GM04503 (cell line): ENCODE results near the gene TSPOAP1.
"Not testable (repeated sequence)": the region's sequence is repeated elsewhere in the genome, so short reads cannot be mapped to it uniquely, and the experiment has no call there.

Experiments used
- DNase-seq: peaks from one replicate; pipeline ENCODE4 v3.0.0-alpha.2; 2012; ENCODE audit warnings: low read depth

TSPOAP1 gene

GRCh38 chr17:58360296-58361063, 31.9 kb upstream of the TSPOAP1 start:
- no peak for DNase-seq

- DNase-seq, result no peak
Measured at GRCh38 chr17:58358408-58359172, 30.0 kb upstream of the TSPOAP1 start.

- DNase-seq, result no peak
Measured at GRCh38 chr17:58357312-58358297, 29.0 kb upstream of the TSPOAP1 start.

- no peak for DNase-seq
Measured at GRCh38 chr17:58356231-58356630, 27.6 kb upstream of the TSPOAP1 start.

GRCh38 chr17:58354541-58355216, 26.1 kb upstream of the TSPOAP1 start:
- no peak for DNase-seq

- no peak for DNase-seq
Measured at GRCh38 chr17:58353389-58353825, 24.8 kb upstream of the TSPOAP1 start.

- DNase-seq, result no peak
Measured at GRCh38 chr17:58352596-58353388, 24.2 kb upstream of the TSPOAP1 start.

- DNase-seq, result peak; percentile 44
Measured at GRCh38 chr17:58351831-58352595, 23.4 kb upstream of the TSPOAP1 start, which contains the start of gene SUPT4H1. SUPT4H1 (minus strand) TSS chr17:58352201; CDS start chr17:58352135, 66 bp downstream.

- no peak for DNase-seq
Measured at GRCh38 chr17:58351182-58351581, 22.6 kb upstream of the TSPOAP1 start.

GRCh38 chr17:58348038-58348437, 19.4 kb upstream of the TSPOAP1 start:
- DNase-seq, result no peak

GRCh38 chr17:58345500-58345899, 16.9 kb upstream of the TSPOAP1 start:
- no peak for DNase-seq

- no peak for DNase-seq
Measured at GRCh38 chr17:58344791-58345157, 16.2 kb upstream of the TSPOAP1 start.

- no peak for DNase-seq
Measured at GRCh38 chr17:58344047-58344790, 15.6 kb upstream of the TSPOAP1 start.

GRCh38 chr17:58343131-58343530, 14.5 kb upstream of the TSPOAP1 start:
- no peak for DNase-seq

- DNase-seq, result no peak
Measured at GRCh38 chr17:58341861-58342475, 13.4 kb upstream of the TSPOAP1 start.

- not testable (repeated sequence) for DNase-seq
Measured at GRCh38 chr17:58341136-58341860, 12.7 kb upstream of the TSPOAP1 start.

GRCh38 chr17:58340405-58340876, 11.8 kb upstream of the TSPOAP1 start:
- no peak for DNase-seq
